Activated T-cell treated with anti-CD3 and anti-CD28 coated beads, Interleukin-2, amount 50 U/mL, for 1 hour (primary cell): ENCODE measurements around the gene APOBEC3F.

Experiments
- DNase-seq: peaks from one replicate; pipeline ENCODE4 v3.0.0-alpha.2; 2020

Gene APOBEC3F

GRCh38 chr22:39094717-39095389 lies 54.2 kb downstream of the APOBEC3F start:
- no peak for DNase-seq

- no peak for DNase-seq
Measured at GRCh38 chr22:39095971-39096370, 55.3 kb downstream of the APOBEC3F start.

GRCh38 chr22:39097098-39098020 lies 56.7 kb downstream of the APOBEC3F start, which contains the start of gene APOBEC3H:
Gene APOBEC3H (plus strand): TSS chr22:39097244. CDS start chr22:39100279, 3,035 bp downstream.
- DNase-seq = no peak

GRCh38 chr22:39098026-39098425 lies 57.4 kb downstream of the APOBEC3F start:
- DNase-seq = no peak

- no peak for DNase-seq
Measured at GRCh38 chr22:39098576-39098975, 57.9 kb downstream of the APOBEC3F start.

- no peak for DNase-seq
Measured at GRCh38 chr22:39101226-39101625, 60.6 kb downstream of the APOBEC3F start.

GRCh38 chr22:39103431-39103830 lies 62.8 kb downstream of the APOBEC3F start:
- no peak for DNase-seq
